GM19240 (cell line): ENCODE measurements around the gene ZNF451.

Experiments
- DNase-seq: peaks from one replicate; pipeline ENCODE4 v3.0.0; 2011; ENCODE audit warnings: low spot score; ENCODE audit not compliant: insufficient read length

ZNF451 gene

DNA sequence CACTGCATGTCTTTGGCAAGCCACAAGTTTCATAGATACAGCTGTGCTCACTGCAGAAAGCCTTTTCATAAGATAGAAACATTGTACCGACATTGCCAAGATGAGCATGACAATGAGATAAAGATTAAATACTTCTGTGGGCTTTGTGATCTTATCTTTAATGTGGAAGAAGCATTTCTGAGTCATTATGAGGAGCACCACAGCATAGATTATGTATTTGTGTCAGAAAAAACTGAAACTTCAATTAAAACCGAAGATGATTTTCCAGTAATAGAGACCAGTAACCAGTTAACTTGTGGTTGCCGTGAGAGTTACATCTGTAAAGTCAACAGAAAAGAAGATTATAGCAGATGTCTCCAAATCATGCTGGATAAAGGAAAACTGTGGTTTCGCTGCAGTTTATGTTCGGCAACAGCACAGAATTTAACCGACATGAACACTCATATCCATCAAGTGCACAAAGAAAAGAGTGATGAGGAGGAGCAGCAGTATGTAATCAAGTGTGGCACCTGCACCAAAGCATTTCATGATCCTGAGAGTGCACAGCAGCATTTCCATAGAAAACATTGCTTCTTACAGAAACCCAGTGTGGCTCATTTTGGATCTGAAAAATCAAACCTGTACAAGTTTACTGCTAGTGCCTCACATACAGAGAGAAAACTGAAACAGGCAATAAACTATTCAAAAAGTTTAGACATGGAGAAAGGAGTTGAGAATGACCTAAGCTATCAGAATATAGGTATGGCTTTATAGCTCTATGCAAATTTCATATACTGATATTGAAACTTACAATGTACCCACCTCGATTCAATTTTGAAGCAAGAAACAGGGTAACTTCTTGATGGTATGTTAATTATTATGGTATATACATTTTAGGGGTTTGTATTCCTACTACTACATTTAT is 58.2 kb downstream of the ZNF451 start:
- no peak for DNase-seq

- no peak for DNase-seq
These were observed 68.7 kb downstream of the ZNF451 start for GRCh38 chr6:57158658-57159057.

GRCh38 chr6:57159127-57159526 is 69.1 kb downstream of the ZNF451 start:
- no peak for DNase-seq

DNA sequence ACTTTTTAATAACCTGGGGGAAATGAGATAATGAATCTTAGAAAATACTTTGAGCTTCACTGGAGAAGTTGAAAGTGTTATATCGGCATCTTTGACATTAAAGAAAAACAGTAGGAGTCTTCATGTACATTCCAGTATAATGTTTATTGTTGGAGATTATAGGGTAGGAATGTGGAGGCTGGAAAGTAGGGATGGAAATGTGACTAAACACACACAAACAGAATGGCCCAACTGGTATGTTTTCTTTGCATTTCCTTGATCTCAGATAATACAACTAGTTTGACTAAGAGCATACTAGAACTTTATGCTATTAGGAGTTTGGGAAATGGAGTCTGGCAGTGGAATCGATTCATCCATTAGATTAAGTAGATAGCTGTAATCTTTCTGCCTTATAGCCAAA is 72.0 kb downstream of the ZNF451 start:
- DNase-seq, result no peak

- no peak for DNase-seq
These were observed 72.5 kb downstream of the ZNF451 start for GRCh38 chr6:57162516-57162915.

- DNase-seq, result no peak
These were observed 74.0 kb downstream of the ZNF451 start for GRCh38 chr6:57163956-57164355.

DNA sequence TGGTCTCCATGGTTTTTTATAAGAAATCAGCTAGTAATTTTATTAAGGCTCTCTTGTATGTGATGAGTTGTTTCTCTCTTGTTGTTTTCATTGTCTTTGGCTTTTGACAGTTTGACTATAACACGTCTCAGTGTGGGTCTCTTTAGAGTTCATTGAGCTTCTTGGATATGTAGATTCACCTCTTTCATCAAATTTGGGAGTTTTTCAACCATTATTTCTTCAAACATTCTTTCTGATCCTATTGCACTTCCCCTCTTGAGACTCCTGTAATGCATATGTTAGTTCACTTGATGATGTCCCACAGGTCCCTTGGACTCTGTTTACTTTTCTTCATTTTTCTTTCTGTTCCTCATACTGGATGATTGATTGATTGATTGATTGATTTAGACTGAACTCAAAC is 75.1 kb downstream of the ZNF451 start:
- no peak for DNase-seq

- DNase-seq, result peak; percentile 53
These were observed 82.4 kb downstream of the ZNF451 start, which contains the start of gene BAG2 for GRCh38 chr6:57172136-57173055. Gene BAG2 (plus strand): TSS chr6:57172326. CDS start chr6:57172698, 372 bp downstream.

DNA sequence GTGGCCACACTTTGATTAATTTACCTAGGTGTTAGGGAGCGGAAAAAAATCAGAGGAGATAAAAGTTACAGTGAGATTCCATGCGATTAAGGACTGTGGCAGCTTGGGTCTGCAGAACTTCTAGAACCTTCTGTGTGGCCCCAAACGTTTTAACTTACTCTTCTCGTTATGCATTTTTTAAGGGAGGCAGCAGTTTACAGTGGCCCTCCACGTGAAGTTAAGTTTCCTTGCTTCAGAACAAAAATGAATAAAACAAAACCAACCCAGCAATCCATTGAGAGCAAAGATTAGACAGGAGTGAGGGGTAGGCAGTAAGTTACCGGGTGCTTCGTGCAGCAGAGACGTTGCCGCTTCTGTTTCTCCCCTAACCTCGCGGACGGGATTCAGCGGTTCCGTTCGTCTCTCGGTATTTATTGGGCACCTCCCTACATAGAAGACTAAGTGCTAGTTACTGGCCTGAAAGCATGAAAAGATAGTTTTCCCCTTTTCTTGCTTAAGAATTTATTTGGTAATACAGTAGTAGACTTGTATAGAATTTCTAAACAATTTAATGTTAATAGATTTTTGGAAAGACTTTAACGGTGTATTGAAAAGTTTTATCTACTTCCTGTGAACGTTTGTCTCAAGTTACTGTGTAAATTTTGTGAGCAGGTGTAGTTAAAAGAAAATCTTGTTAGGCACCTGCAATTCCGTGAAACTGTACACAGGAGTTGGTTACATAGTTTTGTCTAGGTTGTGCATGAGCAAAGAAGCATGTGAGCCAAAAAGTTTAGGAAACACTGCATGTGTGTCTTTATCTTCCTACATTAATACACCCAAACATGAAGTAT is 83.3 kb downstream of the ZNF451 start:
- DNase-seq, result no peak

DNA sequence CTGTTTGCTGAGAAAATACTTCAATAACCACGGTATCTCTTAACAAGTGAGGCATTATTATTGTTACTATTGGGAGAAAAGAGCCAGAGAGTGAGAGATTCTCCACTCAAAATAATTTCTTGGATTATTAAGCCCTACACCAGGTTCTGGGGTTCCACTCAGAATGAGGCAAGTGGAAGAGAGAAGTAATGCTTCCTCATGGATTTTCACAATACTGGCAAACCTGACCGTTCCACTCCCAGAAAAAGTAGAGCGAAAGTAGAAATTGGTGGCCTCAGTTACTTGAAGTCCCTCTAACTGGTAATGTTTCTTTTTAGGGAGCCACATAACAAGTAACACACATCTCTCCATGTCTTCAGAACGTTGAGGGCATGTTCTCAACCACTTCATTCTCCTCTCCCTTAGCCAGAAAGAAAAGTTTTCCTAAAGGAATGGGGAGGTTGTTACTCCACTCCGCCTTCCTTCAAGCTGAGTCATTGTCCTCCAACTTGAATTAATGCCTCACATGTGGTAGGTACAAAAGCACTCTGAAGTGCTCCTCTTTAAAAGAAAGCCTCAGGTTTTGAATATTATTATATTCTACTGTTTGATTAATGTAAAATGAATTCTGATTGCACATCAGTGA is 84.0 kb downstream of the ZNF451 start:
- DNase-seq, result no peak

DNA sequence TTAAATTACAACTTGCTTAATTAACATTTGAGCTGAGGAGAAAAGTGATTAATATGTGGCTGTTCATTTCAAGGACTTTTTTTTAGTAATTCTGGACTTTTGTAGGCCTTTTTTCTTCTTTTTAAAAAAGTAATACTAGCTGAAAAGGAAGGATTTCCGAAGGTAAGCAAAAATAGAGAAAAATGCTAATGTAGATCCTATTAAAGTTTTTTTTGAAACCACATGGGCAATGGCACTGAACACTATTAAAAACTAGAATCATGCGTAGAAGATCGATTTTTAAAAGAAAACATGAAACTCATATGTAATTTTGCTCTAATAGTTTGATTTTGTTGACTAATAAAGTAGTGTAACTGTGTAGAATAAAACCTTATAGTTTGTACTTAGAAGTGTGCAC is 84.5 kb downstream of the ZNF451 start:
- no peak for DNase-seq

GRCh38 chr6:57177545-57178265 is 87.7 kb downstream of the ZNF451 start:
- no peak for DNase-seq

- DNase-seq, result no peak
These were observed 90.6 kb downstream of the ZNF451 start for GRCh38 chr6:57180596-57180995.

DNA sequence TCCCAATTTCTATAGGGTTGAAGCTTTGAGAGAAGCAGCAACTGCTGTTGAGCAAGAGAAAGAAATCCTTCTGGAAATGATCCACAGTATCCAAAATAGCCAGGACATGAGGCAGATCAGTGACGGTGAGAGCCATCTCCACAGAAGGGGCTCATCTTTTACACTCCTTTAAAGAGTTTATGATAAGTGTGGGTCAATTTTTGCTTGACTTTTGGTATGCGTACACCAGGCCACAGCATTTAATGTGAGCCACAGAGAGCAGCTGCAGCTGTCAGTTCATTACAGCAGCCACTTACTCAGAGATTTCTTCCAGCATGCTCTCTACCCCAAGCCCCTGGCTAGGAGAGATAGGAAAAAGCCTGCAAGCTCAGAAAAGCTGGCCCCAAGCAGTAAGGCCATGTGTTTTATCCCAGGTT is 92.0 kb downstream of the ZNF451 start:
- DNase-seq, result no peak

DNA sequence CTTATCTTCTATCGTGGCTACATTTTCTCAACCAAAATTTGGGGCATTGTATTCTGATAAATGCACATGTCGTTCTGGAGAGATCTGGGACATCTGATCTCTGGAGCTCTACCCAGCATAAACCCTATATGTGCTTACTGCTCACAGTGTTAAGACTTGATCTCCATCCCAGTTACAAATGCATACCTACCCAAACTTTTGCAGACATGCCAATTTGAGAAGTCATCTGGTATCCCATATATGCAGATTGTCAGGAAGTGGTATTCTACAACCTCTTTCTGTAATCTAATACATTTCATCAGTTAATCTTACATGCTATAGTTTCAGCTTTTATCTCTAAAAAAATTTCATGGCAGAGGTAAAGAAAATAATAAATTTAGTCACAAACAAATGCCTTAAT is 93.3 kb downstream of the ZNF451 start:
- DNase-seq, result no peak

DNA sequence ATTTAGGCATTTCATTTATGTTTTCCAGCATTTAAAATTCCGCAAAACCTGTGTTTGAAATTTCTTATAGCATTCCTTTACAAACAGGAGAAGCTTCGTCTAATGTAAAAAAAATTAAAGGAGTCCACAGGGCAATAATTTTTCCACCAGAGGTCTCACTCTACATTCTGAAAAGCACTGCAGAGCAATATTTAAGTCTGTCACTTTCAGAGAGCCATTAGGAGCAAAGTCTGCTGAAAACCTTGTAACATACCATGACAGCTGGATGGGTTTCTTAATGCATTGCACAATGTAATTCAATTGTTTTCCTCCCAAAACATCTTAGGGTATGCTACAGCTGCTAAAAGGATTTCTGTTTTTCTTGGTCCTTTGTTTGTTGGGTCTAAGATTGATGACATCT is 100.2 kb downstream of the ZNF451 start:
- no peak for DNase-seq

- DNase-seq, result no peak
These were observed 103.2 kb downstream of the ZNF451 start for GRCh38 chr6:57193177-57193576.

DNA sequence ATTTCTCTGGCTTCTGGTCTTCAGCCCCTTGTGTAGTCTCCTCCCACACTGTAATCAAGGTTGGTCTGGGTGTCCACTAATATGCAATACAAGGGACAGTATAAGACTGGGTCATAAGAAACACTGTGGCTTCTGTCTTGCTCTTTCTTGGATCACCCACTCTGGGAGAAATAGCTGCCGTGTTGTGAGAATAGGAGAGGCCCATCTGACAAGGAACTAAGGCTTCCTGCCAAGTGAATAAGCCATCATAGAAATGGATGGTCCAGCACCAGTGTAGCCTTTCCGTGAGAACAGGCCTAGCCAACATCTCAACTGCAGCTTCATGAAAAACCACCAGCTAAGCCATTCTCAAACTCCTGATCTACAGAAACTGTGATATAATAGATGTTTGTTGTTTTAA is 105.5 kb downstream of the ZNF451 start:
- DNase-seq, result no peak

GRCh38 chr6:57198926-57199636 is 109.1 kb downstream of the ZNF451 start:
- DNase-seq, result no peak

GRCh38 chr6:57201718-57202117 is 111.7 kb downstream of the ZNF451 start:
- DNase-seq, result no peak
